ENCODE measurements around the gene P2RX4.

- no peak for TF ChIP-seq CTCF (IDR thresholded peaks at IDR 0.05; ENCODE audit: low read depth, low read length, poor library complexity, severe bottlenecking)
- TF ChIP-seq EZH2phosphoT487 (IDR thresholded peaks at IDR 0.05; ENCODE audit: borderline replicate concordance, low read length), result no peak
These were observed 37.8 kb upstream of the P2RX4 start for GRCh38 chr12:121172145-121172544.
